Measurements from ENCODE around the gene TYR. TPM values are rescaled to one million over a fixed set of nuclear protein-coding genes. Genes with fewer than 3 reads are reported as not detected.

The TYR gene
- total RNA-seq (not detected), polyA plus RNA-seq (not detected)
- long read RNA-seq, donor 1, result 0 reads
- long read RNA-seq, donor 2, result 0 reads
- long read RNA-seq, donor 3, result 0 reads

- WGBS, 2 donors, result 69 to 80% methylated on average over 8 of the region's 8 CpGs
- no peaks in the 10 kb centered on the region for H3K4me1 ChIP-seq
- ATAC-seq (no peak), DNase-seq (no peak)
- H3K4me3 ChIP-seq, result no peak within 1 kb of the TSS
- no peak within 1 kb of the TSS for H3K27ac ChIP-seq
- no peaks in the 10 kb centered on the region for H3K27me3 ChIP-seq
- intact Hi-C loops (cut with DNase I), result no loop called here
- H3K9me3 ChIP-seq, result no peaks in the 10 kb centered on the region
- TF ChIP-seq CTCF (IDR thresholded peaks at IDR 0.05), result no peak
- H3K36me3 ChIP-seq, result no peaks in the 10 kb centered on the region
Measured at GRCh38 chr11:89177691-89178231, at the start of gene TYR. Gene TYR (plus strand): TSS chr11:89177875. CDS start chr11:89177954, 79 bp downstream.

- Histone ChIP-seq H3K27me3 (no peaks in the 10 kb centered on the region), H3K36me3 (no peaks in the 10 kb centered on the region), H3K4me1 (no peaks in the 10 kb centered on the region), H3K4me3 (no peak overlapping the region), H3K9me3 (no peaks in the 10 kb centered on the region), H3K27ac (no peak overlapping the region)
- DNase-seq (no peak), ATAC-seq (no peak)
- intact Hi-C loops (cut with DNase I), result no loop called here
- TF ChIP-seq CTCF (IDR thresholded peaks at IDR 0.05), result no peak
Measured at GRCh38 chr11:89136606-89137005, 41.1 kb upstream of the TYR start.

DNA sequence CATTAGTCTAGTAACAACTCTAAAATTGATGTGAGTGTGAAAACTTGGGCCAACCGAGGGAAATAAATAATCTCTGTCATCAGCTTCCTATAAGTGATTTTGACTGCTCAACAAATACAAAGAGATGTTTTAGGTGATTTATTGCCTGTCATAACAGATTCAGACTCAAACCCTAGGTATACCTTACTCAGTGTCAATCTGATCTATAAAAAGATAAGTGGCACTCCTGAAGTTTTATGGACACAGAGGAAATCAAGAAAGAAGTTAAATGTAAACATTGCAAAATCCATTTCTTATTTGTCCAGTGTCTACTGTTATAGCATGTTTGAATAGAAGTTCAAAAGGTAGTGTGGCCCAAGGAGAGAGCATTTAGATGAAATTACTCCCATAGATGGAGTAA lies 30.4 kb upstream of the TYR start:
- no peaks in the 10 kb centered on the region for H3K4me1 ChIP-seq
- no peaks in the 10 kb centered on the region for H3K9me3 ChIP-seq
- intact Hi-C loops (cut with DNase I), result no loop called here
- DNase-seq (no peak), ATAC-seq (no peak)
- no peaks in the 10 kb centered on the region for H3K27me3 ChIP-seq
- 70 to 84% methylated on average over 1 of the region's 1 CpG for WGBS, 2 donors
- no peak overlapping the region for H3K4me3 ChIP-seq
- no peak overlapping the region for H3K27ac ChIP-seq
- TF ChIP-seq CTCF (IDR thresholded peaks at IDR 0.05), result no peak
- no peaks in the 10 kb centered on the region for H3K36me3 ChIP-seq

DNA sequence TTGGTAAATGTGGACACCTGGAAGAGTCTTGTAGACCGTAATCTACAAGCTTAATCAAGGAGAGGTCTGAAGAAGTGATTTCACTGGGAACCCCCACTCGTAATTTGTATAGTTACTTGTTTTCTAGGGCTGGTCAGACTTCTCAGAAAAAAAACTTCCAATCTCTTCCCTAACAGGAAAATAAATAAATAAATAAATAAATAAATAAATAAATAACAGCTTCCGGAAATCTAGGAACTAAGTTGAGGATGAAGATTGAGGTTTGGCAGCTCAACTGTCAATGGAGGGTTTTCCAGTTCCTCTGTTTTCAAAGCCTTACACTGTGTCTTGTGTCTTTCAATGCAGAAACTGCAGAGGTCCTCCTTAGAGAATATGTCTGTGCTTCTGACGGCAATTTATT lies 17.7 kb upstream of the TYR start:
- Histone ChIP-seq H3K9me3 (no peaks in the 10 kb centered on the region), H3K27ac (no peak overlapping the region), H3K4me1 (no peaks in the 10 kb centered on the region), H3K36me3 (no peaks in the 10 kb centered on the region), H3K4me3 (no peak overlapping the region), H3K27me3 (no peaks in the 10 kb centered on the region)
- ATAC-seq (no peak), DNase-seq (no peak)
- 91 to 92% methylated on average over 4 of the region's 4 CpGs for WGBS, 2 donors
- intact Hi-C loops (cut with DNase I), result no loop called here
- TF ChIP-seq CTCF (IDR thresholded peaks at IDR 0.05), result no peak
